OCI-M2 (cell line): ENCODE measurements around the gene PRIMPOL.
"Not testable (repeated sequence)": the region's sequence is repeated elsewhere in the genome, so short reads cannot be mapped to it uniquely, and the experiment has no call there.

ENCODE experiments used
- DNase-seq: peaks from one replicate; lab custom pipeline; 2025; ENCODE audit not compliant: unreplicated experiment; lab: John Stamatoyannopoulos, UW

Gene PRIMPOL, protein sequence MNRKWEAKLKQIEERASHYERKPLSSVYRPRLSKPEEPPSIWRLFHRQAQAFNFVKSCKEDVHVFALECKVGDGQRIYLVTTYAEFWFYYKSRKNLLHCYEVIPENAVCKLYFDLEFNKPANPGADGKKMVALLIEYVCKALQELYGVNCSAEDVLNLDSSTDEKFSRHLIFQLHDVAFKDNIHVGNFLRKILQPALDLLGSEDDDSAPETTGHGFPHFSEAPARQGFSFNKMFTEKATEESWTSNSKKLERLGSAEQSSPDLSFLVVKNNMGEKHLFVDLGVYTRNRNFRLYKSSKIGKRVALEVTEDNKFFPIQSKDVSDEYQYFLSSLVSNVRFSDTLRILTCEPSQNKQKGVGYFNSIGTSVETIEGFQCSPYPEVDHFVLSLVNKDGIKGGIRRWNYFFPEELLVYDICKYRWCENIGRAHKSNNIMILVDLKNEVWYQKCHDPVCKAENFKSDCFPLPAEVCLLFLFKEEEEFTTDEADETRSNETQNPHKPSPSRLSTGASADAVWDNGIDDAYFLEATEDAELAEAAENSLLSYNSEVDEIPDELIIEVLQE

DNA sequence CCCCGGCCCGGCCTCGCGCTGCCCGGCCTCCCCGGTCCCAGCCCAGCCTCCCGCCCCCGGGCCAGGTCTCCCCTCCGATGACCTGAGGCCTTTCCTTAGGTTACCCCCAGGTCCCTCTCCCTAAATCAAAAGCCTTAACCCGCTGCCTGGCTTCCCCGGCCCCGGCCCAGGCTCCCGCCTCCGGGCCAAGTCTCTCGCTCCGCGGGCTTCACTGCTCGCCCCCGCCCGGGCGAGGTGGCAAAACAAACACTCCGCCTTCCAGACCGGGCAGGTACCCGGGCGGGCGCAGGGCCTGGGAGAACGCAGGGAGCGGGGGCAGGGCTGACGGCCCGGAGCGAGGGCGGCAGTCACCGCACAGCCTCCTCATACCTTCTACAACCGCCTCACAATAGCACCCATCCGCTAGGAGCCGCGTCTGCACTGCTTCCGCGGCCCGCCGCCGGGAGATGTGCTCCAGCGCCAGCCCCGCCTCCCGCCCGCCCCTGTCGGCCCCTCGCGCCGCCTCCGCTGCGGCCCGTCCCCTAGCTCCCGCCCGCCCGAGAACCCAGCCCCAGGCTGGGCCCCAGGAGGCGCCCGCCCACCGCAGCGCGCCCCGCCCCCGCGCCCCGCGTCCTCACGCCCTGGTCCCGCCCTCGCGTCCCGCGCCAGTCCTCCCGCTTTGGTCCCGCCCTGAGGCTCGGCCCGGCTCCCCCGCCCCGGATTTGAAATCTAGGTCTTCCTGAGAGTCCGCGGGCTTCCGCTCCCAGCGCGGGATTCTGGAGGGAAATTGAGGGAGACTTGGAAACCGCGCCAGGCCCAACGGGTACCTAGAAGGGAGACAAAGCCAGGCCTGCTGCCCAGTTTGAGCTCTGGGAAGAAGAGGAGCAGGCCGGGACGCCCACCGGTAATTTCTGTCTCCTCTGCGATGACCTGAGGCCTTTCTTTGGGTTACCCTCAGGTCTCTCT is at the start of gene PRIMPOL, which contains the start of gene CASP3:
Gene PRIMPOL, plus strand, starts transcription at position 713 of the 945 bp plus-strand sequence. CDS start 7,403 bp downstream, outside the sequence.
Gene CASP3, minus strand, starts transcription at position 422 of the 945 bp plus-strand sequence. CDS start 10,994 bp downstream, outside the sequence.
- peak; percentile 46 for DNase-seq

DNA sequence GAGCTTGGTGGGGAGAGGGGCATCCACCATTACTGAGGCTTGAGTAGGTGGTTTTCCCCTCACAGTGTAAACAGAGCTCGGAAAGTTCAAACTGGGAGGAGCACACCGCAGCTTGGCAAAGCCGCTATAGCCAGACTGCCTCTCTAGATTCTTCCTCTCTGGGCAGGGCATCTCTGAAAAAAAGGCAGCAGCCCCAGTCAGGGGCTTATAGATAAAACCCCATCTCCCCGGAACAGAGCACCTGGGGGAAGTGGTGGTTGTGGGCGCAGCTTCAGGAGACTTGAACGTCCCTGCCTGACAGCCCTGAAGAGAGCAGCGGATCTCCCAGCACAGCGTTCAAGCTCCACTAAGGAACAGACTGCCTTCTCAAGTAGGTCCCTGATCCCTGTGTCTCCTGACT is 48.6 kb upstream of the PRIMPOL start:
- DNase-seq: not testable (repeated sequence)

GRCh38 chr4:184602857-184603256 is 46.7 kb upstream of the PRIMPOL start:
- DNase-seq: not testable (repeated sequence)

DNA sequence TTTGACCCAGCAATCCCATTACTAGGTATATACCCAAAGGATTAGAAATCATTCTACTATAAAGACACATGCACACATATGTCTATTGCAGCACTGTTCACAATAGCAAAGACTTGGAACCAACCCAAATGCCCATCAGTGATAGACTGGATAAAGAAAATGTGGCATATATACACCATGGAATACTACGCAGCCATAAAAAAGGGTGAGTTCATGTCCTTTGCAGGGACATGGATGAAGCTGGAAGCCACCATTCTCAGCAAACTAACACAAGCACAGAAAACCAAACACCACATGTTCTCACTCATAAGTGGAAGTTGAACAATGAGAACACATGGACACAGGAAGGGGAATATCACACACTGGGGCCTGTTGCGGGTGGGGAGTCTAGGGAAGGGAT is 42.1 kb upstream of the PRIMPOL start:
- not testable (repeated sequence) for DNase-seq

GRCh38 chr4:184612074-184612473 is 37.5 kb upstream of the PRIMPOL start:
- no peak for DNase-seq

DNA sequence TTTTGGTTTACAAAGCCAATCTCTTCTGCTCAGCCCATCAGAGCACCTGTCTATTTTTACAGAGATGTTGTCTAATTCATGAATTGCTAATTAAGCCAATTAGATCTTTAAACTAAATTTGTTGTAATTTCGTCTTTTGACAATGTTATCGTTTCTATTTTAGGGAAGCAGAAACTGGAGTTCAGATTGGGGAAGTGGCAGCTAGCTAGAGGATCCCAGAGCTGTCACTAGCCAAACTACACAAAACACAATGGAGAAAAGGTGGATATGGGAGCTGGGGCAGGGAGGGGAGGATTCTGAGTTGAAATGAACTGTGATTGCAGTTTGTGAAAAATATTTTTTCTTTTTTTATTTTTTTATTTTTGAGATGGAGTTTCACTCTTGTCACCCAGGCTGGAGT is 36.1 kb upstream of the PRIMPOL start:
- DNase-seq: no peak

DNA sequence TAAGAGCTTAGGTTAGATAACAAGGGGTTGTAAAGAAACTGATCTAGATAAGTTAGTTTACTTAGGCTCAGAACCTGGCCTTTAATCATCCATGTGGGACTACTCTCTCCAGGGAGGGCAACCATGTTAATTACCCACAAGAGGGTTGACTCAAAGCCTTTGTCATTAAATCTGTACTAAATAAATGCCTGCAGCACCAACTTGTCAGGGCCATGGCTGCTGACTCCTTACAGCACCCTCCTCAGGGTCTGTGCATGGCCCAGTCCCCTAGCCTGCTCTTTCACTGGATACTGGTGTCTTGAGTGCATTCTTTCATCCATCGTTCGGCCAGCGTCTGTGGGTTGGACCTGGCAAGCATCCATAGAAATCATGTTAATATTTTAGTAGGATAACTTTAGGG is 35.0 kb upstream of the PRIMPOL start:
- DNase-seq: no peak

DNA sequence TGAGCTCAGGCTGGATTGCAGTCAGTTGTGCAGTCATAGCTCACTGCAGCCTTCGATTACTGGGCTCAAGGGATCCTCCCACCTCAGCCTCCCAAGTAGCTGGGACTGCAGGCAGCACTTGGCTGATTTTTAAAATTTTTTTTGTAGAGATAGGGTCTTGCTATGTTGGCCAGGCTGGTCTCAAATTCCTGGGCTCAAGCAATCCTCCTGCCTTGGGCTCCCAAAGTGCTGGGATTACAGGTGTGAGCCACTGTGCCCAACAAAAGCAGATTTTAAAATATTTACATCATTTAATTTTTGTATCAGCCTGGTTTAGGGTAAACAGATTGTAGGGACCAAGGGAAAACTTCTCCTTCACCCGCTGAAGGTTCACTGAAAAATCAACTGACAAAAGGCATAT is 33.4 kb upstream of the PRIMPOL start:
- DNase-seq: not testable (repeated sequence)

GRCh38 chr4:184616633-184617551 is 32.6 kb upstream of the PRIMPOL start:
- no peak for DNase-seq

DNA sequence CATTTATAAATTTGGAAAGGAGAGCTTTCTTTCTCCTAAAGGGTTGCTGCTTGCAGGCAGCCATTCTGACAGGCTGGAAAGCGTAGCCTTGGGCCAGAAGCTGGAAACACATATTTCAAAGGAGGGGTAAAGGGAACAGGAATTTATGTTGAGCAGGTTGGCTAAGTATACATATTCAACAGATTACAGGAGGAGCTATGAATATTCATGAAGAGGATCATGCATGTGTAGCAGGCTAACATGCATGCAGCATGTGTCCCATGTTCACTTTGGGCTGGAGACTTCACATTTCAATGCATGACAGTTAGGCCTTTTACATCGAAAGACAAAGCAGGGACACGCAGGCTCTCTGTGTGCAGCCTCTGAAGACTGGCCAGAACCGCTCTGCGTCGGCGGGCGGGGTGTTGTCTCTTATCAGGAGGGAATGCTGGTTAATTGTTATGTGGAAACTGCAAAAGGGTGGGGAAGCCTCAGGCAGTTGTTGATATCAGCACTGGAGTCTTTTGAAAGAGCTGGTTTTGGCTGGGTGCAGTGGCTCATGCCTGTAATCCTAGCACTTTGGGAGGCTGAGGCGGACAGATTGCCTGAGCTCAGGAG is 31.8 kb upstream of the PRIMPOL start:
- no peak for DNase-seq

- DNase-seq: no peak
These were observed 29.2 kb upstream of the PRIMPOL start for GRCh38 chr4:184620212-184620867.

GRCh38 chr4:184621518-184621917 is 28.0 kb upstream of the PRIMPOL start:
- DNase-seq: no peak

GRCh38 chr4:184624504-184624903 is 25.0 kb upstream of the PRIMPOL start:
- DNase-seq: not testable (repeated sequence)

DNA sequence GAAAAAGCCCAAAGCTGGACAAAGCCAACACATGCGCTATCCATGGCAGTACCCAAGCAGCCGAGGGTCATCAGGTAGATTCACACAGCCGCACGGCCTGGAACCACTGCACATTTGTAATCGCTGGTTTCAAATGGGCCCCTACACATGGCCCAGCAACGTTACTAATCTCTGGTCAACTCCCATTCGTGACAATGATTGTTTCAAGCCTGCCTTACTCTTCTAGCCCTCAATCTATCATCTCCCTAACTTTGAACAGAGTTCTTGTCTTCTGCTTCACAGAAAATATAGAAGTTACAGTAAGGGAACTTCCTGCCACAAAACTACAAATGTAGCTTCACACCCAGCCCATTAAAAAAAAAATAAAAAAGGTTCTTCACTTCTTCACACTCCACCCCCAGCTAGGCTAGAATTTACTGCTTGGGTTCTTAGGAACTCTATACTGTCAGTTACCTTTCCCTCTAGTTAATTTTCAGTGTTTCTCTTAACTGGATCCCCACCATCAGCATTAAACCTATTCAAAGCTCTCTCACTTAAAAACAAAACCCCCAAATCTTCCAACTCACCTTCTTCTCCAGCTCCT is 24.5 kb upstream of the PRIMPOL start:
- DNase-seq: no peak

- DNase-seq: not testable (repeated sequence)
These were observed 23.5 kb upstream of the PRIMPOL start for GRCh38 chr4:184625783-184626596.

GRCh38 chr4:184628103-184628502 is 21.4 kb upstream of the PRIMPOL start:
- DNase-seq: no peak

- no peak for DNase-seq
These were observed 16.7 kb upstream of the PRIMPOL start for GRCh38 chr4:184632842-184633241.

GRCh38 chr4:184635381-184635780 is 14.2 kb upstream of the PRIMPOL start:
- no peak for DNase-seq
